GM11168 (cell line): ENCODE results near the gene MASP2.

Experiments used
- in situ Hi-C: fragments of 300-500 bp; cut with MboI; formaldehyde crosslinking; loops from one replicate; pipeline ENCODE4 v1.12.0; 2022; ENCODE audit warnings: low sequenced_read_pairs; ENCODE audit not compliant: unreplicated experiment

MASP2 gene

DNA sequence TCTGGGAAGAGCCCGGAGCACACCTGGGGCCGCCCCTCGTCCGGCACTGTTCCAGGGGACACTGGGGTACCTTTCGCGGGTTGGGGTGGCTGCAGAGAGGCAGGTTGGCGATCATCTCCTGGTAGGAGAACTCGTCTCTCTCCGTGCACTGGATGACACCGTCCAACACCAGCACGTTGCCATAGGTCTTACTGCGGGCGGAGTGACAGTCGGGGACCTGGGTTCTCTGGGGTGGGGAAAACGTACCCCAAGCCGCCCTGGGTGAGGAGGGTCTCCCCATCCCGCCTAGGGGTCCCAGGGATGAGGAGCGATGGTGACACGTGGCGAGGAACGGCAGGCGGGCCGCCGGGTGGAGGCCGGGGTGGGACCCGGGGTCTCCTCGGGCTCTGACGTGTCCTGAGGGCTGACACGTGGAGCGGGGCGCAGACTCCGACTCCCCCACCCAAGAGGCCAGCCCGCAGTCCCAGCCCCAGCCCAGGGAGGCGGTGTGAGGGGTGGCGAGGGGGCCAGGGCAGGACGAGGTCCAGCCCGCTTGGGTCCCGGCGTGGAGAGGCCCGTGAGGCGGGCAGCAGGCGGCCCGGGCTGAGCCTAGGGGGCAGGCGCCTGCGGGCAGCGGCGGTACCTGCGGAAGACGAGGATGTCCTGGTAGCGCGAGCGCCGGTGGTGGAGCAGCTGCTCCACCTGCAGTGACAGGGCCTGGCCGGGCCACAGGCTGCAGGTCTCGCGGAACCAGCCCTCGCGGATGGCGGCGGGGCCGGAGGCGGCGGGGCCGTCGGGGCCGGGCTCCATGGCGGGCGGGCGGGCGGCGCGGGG, 12.3 kb upstream of the MASP2 start:
- in situ Hi-C loops: loop anchor here (25.0 kb wide), 1 partner anchor 578 kb away; no protein-coding TSS in a partner anchor

DNA sequence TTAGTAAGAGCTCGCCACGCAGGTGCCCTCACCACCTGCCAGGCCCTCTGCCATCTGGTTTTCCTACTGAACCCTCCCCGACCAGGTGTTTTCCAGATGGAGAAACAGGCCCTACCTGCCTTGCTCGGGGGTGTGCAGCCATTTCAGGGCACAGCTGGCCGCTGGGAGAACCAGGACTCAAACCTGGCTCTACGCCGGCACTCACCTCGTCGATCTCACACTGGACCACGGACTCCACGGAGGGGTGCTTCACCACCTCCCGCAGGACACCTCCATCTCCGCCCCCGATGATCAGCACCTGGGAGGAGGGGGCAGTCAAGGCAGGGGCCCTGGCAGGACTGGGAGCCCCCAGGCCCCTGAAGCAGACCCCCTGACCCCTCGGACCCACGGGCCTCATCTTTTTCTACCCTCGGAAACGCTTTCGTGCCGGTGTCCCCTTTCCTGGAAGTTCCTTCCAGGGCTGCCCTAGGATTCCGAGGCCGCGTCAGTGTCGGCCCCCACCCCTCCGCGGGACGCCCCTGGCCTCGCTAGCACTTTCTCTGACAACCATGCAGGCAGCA, 11.6 kb upstream of the MASP2 start:
- in situ Hi-C loops: loop anchor here (25.0 kb wide), 1 partner anchor 579 kb away; no protein-coding TSS in a partner anchor

DNA sequence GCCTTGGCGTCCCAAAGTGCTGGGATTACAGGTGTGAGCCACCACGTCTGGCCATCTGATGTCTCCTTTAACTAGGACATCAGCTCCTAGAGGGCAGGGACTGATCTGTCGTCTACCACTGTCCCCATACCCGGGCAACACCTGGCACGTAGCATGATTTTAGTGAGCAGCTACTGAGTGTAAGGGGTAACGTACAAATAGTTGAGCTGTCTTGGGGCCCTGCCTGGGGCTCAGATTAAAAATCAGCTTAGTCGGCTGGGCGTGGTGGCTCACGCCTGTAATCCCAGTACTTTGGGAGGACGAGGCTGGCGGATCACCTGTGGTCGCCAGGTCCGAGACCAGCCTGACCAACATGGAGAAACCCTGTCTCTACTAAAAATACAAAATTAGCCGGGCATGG, 11.0 kb upstream of the MASP2 start:
- in situ Hi-C loops: loop anchor here (25.0 kb wide), 1 partner anchor 579 kb away; no protein-coding TSS in a partner anchor

DNA sequence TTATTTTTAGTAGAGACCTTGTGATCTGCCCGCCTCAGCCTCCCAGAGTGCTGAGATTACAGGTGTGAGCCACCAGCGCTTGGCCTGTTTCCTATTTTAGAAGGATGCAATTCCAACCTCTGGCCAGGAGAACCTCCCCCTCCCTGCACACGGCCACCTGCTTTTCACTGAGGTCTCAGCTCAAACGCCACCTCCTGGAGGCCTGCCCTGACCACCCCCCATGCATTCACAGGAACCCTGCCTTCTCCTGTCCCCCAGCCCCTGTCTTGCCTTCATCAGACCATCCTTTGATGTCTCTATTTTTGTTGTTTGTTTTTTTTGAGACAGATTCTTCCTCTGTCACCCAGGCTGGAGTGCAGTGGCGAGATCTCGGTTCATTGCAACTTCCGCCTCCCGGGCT, 10.4 kb upstream of the MASP2 start:
- in situ Hi-C loops: loop anchor here (25.0 kb wide), 1 partner anchor 580 kb away; no protein-coding TSS in a partner anchor

DNA sequence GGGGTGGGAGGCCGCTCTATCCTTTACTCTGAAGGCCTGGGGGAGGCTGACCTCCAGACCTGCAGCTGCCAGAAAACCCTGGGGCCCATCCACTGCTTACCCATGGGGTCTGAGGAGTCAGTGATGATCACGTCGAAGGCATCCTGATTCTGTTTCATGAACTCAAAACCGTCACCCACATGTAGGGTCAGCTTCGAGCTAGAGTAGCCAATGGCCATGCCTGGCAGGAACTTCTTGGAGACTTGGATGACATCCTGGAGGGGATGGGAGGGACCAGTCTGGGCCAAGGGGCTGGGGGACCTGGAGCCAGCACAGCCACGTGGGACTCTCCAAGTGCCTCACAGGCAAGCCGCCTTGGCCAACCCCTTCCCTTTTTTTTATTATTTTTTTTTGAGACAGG, 9.5 kb upstream of the MASP2 start:
- in situ Hi-C loops: loop anchor here (25.0 kb wide), 1 partner anchor 581 kb away; no protein-coding TSS in a partner anchor

DNA sequence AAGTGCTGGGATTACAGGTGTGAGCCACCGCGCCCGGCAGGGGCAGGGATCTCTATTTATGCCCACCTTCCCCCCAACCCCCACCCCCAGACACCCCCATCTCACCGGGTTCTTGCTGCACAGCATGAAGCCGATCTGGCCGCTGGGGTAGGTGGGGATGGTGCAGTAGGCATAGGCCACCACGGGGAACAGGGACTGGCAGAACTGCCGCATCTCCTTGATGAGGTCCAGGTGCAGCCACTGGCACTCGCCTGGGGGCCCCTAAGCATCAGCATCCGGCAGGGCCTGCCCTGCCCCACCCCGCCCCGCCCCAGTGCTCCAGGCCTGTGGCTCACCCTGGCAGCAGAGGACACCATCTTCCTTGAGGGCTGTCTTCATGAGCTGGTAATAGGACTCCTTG, 8.6 kb upstream of the MASP2 start:
- in situ Hi-C loops: loop anchor here (25.0 kb wide), 1 partner anchor 582 kb away; no protein-coding TSS in a partner anchor

DNA sequence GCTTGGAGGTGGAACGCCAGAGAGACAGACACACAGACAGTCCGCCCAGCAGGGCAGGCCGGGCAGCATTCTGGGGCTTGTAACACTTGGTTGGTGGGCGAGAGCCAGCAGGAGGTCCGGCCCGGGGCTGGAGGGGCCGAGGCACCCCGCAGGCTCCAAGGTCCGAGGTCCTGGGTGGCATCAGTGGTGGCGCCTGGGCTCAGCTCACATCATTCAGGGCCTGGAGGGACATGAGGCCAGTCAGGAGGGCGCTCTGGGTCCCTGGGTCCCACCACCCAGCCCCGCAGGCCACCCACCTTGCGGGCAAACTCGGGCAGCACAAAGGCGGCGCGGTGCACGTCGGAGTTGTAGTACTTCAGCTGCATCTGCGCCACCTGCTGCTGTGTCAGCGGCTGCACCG, 7.6 kb upstream of the MASP2 start:
- in situ Hi-C loops: loop anchor here (25.0 kb wide), 1 partner anchor 583 kb away; no protein-coding TSS in a partner anchor

DNA sequence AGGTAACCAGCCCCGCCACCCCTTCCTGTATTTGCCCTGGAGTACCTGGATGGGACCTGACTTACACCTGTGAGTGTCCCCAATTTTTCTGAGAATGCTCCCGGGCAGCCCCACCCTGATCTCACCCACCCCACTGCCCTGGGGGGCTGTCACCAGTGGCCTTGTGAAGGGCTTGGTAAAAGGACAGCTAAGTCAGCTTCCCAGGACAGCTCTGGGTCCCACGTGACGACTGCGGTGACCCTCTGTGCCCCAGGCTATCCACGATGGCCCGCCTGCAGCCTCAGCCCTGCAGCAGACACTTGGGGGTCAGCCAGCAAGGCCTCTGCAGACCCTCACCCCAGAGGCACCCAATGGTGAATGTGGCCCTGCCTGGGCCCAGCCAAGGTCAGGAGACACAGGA, 7.1 kb upstream of the MASP2 start:
- in situ Hi-C loops: loop anchor here (25.0 kb wide), 1 partner anchor 583 kb away; no protein-coding TSS in a partner anchor

DNA sequence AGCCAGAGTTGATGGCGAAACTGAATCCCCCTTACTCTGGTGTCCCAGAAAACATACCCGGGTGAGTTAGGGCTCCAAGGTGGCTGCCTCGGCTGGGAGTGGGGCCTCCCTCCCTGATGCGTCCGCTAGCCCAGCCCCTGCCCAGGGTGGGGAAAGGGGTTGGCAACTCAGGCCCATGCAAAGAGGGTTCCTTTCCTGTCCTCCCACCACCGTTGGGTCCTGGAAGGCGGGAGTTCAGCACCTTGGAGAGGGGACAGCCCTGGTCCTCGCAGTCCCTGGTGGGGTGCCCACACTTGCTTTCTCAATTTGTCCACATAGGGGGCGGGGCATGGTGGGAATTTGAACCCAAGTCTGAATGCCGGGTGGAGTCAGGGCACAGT, 6.7 kb upstream of the MASP2 start:
- in situ Hi-C loops: loop anchor here (25.0 kb wide), 1 partner anchor 584 kb away; no protein-coding TSS in a partner anchor

DNA sequence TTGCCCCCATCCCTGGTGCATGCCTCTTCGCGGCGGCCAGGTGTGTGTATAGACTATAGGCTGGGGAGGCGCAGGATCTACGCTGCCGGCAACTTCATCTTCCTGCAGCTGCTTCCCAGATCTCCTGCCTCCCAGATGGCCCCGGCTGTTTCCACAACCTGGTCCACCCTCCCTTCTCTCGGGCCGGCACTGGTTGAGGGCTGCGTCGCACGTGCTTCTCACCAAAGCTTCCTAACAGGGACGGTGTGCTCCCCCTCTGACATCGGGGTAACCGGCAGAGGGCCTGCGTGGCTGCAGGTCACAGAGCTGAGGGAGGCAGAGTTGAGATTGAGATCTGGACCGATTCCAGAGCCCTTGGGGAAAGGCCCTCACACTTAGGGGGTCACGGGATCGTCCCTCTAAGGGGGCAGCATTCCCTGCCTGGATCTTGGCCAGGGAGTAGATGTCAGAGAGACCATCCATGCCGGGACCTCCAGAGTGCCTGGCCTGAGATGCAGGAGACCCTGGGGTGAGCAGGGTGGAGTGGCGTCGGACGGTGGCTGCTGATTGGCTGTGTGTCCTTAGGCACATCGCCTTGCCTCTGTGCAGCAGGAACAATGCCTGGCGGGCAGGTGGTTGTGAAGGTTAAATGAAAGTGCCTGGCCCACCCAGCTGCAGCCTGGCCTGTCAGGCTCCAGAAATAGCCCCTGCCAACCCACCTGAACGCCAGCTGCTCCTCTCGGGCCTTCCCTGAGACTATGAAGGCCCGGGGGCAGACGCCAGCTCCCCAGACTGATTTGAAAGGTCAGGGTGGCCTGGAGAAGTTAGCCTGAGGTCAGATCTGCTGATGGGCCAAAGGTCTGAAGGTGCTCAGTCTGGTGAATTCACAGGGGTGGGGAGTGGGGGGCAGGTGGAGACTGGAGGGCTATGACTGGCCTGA, 6.1 kb upstream of the MASP2 start:
- in situ Hi-C loops: loop anchor here (25.0 kb wide), 1 partner anchor 584 kb away; no protein-coding TSS in a partner anchor

DNA sequence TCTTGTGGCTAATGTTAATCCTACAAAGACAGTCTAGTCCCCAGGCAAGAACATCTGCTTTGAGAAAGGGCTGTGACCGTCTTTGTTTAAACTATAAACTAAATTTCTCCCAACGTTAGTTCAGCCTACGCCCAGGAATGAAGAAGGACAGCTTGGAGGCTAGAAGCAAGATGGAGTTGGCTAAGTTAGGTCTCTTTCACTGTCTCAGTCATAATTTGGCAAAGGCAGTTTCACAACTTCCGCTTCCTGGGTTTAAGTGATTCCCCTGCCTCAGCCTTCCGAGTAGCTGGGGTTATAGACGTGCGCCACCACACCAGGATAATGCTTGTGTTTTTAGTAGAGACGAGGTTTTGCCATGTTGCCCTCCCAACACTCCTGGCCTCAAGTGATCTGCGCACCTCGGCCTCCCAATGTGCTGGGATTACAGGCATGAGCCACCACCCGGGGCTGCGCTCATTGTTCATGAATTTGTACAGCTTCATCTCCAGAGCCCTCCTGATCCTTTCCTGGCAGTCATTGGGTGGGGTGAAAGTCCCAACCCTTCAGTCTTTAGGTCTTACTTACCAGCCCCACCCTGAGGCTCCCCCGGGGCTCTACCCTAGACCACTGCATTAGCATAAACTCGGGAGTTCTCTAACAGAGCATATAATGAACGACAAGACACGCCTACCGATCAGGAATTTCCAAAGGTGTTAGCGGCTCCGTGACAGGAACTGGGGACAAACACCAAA, 4.9 kb upstream of the MASP2 start:
- in situ Hi-C loops: loop anchor here (25.0 kb wide), 1 partner anchor 585 kb away; no protein-coding TSS in a partner anchor

DNA sequence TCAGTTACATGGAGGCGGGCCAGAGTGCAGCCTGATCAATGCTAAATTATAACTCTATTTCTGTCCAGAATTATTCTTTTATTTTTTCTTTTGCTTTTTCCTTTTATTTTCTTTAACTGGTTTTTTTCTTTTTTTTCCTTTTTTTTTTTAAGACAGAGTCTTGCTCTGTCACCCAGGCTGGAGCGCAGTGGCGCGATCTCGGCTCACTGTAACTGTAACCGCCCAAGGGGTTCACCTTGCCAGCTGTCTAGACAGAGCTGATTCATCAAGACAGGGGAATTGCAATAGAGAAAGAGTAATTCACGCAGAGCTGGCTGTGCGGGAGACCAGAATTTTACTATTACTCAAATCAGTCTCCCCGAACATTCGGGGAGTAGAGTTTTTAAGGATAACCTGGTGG, 4.1 kb upstream of the MASP2 start:
- in situ Hi-C loops: loop anchor here (25.0 kb wide), 1 partner anchor 586 kb away; no protein-coding TSS in a partner anchor

DNA sequence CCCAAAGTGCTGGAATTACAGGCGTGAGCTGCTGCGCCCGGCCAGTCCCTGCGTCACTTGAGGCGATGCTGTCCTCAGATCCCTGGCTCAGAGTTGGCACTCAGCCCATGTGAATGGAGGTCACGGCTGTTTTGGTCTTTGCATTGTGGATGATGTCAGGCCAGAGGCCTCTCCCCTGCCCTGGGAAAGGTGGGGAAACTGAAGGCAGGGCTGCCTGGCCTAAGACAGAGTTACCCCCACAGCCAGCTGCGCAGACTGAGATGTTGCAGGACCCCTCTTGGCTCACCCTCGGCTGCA, 821 bp downstream of the MASP2 start:
- in situ Hi-C loops: no loop called here

DNA sequence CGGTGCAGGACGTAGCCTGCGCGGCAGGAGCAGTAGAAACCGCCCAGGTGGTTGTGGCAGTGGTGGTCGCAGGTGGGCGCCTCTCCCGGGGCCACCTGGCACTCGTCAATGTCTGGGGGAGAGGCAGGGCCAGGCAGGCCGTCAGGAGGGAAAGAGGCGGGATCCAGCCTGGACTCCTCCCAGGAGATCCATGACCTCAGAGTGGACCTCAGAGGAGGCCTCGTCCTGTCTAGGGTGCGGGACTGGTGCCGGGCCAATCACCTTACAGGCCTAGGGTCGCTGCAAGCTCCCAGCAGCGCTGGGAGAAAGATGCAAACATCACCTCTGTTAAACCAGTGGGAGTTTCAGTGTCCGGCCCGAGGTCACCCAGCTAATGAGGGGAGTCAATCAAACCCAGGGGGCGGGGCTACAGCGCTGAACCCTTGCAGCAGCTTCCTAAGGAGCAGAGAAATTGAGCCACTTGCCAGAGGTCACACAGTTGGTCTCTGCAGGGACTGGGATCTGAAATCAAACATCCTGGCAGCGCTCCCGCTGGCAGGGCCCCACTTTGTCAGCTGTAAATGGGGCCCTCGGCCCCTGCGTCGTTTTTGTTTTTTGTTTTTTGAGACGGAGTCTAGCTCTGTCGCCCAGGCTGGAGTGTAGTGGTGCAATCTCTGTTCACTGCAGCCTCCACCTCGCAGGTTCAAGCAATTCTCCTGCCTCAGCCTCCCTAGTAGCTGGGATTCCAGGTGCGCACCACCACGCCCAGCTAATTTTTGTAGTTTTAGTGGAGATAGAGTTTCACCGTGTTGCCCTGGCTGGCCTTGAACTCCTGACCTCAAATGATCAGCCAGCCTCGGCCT, 1.4 kb downstream of the MASP2 start:
- in situ Hi-C loops: no loop called here

DNA sequence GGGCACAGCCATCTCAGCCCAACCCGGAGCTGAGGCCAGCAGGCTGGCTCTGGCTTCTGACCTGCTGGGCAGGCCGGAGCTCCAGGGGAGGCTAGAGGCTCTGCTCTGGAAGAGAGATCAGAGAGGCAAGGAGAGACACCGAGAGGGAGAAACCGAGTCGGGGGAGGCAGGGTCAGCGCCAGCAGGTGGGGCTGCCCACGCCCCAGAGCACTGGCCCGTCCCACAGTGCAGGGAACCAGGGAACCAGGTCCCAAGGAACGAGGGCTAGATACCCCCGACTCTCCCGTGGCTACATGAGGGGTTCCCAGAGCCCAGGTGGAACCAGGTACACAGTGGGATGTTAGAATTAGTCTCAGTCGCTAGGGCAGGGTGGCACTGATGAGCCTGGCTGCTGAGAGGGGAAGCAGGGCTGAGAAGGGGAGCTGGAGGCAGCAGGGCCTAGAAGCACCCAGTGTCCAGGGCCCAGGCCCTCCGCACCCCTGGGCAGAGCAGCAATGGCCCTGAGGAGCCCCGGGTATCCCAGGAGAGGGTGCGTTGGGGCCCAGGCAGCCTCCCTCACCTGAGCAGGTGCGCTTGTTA, 2.1 kb downstream of the MASP2 start:
- in situ Hi-C loops: no loop called here

DNA sequence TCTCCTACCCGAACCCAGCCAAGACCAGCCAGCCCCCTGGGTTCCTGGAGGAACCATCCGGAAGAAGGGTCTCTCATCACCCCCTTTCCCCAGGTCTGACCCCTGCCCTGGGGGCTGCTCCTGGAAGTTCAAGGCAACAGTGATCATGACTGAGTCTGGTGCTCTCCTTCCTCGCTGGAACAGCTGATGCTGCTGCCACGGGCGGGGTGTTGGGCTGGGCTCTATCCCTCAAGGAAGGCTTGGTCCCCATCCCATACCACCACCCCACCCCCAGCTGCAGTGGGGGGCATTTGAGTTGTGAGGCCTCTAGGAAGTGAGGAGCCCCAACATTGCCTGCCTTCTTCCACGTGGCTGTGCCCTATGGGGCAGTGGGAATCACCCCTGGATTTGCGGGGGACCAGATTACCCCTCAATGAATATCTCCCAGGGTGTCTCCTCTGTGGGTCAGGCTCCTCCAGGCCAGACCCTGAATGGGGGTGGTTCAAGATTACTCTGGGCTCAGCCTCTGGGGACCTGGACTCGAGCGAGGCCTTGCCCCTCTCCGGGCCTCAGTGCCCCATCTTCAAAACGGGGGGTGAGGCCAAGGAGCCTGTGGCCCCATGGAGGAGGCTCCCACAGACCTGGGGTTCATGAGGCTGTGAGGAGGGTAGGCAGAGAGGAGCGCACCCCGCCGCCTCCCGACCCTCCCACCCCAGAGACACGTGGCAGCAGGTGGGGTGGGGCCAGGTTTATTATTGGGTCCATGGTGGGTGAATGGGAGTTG, 2.8 kb downstream of the MASP2 start:
- in situ Hi-C loops: no loop called here

DNA sequence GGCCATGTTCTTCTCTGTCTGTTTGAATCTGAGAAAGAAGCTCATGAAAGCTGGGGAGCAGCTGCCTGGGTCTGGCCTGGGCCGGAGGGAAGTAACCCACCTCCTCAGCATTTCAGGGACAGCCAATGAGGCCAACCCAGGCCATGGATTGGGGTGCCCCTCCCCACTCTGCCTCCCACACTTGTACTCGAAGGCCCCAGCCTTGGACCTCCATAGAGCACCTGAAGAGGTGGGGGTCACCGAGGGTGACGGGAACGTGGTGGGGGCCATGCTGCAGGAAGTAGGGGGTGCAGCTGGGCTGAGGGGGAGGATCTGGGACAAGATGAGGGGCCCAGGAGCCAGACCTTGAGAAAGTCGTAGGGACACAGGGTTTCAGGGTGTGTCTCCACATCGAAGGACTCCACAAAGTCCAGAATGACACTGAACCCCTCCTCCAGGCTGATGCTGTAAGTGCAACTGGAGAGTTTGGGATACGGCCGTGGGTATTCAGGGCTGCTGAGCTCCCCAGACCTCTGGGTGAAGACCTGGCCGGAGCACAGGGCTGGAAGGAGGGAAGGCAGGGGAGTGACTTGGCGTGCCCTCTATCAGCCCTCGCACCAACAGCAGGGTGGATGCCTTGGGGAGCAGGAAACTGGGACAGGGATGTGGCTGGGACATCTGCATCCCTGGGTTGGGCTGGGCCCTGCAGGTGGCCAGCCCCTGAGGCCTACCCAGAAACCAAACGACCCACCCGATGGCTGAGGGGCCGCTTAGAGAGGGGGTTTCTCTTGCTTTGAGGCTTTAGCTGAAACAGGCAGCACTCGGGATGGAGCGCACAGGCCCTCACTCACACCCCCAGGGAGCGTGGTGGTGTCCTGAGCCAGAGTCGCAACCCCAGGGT, 3.8 kb downstream of the MASP2 start:
- in situ Hi-C loops: no loop called here
